ENCODE measurements around the gene DYNC2H1.
"Not testable (repeated sequence)": the region's sequence is repeated elsewhere in the genome, so short reads cannot be mapped to it uniquely, and the experiment has no call there.

Gene DYNC2H1

DNA sequence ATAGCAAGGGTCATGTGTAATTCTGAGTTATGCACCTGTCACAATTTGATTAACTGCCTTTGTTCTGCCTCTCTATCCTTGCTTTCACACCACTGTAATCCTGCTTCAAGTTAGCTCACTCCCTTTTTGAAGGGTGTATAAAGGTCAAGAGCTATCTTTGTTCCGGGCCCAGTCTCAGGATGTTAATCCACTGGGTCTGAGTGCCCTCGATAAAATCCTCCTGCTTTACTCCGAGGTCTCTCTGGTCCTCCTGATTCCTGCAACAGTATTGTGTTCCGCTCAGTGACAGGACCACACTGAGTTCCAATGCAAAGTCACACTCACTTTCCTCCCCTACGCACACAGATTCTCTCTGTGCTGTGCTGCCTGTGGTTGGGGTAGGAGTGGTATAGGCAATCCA is 186.5 kb downstream of the DYNC2H1 start:
- DNase-seq = no peak

DNA sequence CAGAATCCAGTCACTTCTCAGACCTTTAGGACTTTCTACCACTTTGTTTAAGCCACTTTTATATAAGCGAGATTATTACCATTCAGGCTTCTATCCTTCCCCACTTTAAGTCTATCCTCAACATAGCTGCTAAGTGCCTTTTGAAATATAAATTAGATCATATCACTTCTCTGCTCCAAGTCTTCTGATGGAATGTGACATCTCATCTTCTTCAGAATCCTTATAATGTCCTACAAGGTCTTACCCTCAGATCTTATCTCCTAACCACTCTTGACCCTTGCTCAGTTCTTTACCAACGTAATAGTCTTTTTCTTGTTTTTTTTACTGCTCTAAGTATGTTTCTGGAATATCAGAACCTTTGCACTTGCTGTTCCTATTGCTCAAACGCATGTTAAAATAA is 188.7 kb downstream of the DYNC2H1 start:
- no peak for DNase-seq

DNA sequence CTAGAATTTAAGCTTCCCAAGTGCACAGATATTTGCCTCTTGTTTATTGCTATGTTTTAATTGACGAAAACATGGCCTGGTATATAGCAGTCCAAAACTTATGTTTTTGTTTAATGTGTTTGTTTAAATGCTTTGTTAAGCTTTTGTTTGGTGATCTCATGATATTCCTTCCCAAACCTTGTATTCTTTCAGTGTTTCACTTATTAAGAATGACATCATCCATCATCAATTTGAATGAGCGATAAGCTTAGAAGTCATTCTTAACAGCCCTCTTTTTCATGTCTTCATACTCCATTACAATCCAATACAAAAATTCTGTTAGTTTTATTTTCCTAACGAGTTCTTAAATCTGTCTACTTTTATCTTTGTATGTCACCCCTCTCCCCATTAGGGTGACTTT is 206.0 kb downstream of the DYNC2H1 start:
- DNase-seq = no peak

DNA sequence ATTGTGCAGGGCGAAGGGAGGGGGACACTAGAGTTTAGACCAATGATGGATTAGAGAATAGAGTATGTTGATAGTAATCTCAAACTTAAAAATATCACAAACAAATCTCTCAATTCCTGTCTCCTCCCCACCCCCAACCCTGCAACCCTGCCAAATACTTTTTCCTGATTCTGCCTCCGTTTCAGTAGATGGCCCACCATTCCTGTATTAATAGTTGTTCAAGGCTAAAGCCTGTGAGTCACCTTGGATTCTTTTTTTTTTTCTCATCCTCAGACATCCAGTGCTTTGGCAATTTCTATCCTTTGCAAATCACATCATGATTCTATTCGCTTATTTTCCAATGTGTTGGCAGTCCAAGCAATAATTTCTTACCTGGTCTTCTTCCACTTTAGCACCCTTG is 207.9 kb downstream of the DYNC2H1 start:
- DNase-seq = no peak

DNA sequence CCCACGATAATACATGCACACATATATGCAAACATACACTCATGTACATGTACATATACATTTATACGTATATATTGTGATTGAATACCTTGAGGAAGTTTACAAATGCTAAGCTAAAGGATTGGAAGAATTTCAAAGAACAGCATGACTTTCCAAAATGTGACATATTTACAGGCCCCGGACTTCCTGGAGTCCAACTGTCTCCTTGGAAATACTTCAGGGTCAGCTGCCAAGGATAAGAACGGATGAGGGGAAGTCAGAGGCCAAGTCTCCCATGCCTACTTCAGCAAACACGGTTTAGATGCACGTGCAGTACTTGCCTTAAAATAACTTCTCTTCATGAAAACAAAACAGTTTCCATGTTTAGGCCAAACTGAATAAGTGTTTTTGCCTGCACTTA is 213.6 kb downstream of the DYNC2H1 start:
- no peak for DNase-seq

DNA sequence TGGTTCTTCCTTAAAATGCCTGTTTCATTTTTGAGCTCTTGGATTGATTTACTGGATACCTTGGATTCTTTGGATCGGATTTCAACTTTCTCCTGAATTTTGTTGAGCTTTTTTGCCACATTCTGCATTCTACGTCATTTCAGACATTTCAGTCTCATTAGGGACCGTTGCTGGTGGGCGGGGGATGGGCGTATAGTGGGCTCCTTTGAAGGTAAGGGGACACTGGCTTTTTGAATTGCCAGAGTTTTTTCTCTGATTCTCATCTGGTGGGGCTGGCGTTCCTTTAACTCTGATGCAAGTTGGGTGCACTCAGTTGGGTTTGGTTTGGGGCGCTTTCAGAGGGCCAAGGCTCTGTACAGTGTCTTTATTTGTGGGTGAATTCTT is 216.5 kb downstream of the DYNC2H1 start:
- no peak for DNase-seq

DNA sequence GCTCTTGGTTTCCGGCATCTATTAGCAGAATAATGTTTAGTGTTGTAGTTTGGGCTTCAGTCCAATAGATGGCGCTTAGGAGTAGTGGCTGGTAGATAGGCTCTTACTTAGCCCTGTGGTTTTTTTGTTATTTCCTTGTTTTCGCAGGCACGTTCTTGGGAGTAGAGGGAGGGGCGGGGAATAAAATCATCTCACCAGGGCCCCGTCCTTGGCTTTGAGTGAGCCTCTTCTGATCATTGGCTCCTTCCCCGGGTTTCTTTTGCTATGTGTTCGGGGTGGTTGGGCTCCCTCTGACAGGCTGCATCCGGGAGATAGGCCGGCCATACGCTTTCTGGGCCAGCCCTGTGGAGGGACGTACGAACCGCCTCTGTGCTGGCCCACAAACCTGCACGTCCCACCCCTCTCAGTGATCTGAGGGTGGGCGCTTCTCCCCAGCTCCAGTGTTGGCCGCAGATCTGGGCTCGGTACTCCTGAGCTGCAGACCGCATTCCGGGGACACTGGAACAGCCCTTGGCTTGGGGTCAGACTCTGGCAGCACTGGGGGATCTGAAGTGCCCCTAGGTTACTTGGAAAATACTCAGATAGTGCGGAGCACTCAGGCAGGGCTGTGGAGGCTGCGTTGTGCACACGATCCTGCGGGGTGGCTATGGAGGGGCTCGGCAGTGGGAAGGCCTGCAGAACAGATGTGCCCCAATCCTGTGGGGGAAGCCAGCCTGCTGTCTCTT is 217.0 kb downstream of the DYNC2H1 start:
- DNase-seq = no peak

DNA sequence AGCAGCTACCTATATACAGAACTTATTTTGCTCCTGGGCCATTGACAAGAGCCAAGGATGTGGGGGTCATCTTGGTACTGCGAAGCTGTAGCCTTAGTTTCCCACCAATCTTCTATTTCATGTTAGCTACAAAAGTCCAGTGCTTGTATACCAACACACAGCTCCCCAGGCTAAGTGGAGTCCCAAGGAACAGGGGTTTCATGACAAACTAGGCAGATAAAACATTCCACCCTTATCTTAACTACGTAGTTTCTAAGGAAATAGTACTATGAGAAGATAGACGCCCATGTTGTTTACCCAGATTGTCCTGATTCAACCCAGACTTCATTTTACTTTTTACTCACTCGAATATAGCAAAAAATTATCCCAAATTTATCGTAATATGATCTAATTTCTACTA is 218.5 kb downstream of the DYNC2H1 start:
- no peak for DNase-seq

DNA sequence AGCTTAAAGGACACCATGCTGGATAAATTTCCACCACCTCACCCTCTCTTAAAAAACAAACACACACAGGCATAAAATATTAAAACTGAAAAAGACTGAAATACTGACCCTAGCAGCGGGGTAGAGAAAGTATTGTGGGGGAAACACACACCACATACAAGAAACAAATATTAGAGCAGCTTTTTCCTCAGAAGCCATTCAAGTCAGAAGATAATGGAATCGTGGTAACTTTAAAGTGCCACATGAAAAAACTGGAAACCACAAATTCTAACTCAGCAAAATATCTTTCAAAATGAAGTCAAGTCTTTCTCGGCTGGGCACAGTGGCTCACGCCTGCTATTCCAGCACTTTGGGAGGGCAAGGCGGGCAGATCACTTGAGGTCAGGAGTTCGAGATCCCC is 223.2 kb downstream of the DYNC2H1 start:
- DNase-seq = no peak

DNA sequence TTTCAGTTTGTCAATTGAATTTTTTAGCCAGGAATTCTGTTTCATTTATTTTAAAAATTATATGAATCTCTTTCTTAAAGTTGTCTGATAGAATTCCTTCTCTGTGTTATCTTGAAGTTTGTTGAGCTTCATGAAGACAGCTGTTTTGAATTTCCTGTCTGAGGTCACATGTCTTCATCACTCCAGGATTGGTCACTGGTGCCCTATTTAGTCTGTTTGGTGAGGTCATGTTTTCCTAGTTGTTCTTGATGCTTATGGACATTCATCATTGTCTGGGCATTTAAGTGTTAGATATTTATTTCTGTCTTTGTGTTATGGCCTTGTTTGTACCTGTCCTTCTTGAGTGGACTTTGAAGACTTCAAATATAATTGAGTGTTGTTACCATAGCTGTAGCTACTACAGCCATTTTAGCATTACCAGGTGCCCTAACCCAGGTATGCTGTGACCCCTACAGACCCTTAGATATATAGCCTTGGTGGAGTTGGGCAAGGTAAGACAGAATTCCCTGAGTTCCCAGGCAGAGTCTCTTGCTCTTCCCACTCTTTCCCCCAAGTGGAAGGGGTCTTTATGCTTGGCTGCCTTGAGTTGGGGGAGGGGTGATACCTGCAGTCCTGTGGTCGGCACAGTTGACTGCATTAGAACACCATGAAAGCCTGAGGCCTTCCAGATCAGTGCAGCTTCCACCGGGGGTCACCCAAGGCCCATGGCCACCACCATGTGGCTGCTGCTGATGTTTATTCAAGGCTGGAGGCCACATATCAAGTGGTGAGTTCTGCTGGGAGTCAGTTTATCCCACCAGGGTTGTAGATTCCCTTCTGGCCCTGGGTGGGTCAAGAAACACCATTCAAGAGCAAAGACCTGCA is 229.6 kb downstream of the DYNC2H1 start:
- no peak for DNase-seq

DNA sequence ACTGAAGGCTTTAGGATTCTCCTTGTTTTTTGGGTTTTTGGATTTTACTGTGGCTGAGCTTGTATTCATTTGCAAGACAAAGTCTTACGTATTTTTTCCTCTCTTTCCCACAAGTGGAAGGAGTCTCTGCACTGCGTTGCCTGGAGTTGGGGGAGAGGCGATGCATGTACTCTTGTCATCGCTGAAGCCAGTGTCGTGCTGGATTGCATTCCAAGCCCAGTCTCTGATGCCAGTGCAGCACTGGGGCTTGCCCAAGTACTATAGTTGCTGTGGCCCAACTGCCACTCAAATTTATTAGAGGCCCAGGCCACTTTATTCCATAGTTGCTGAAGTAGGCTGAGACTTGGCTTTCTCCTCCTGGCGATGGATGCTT is 230.2 kb downstream of the DYNC2H1 start:
- DNase-seq = no peak

DNA sequence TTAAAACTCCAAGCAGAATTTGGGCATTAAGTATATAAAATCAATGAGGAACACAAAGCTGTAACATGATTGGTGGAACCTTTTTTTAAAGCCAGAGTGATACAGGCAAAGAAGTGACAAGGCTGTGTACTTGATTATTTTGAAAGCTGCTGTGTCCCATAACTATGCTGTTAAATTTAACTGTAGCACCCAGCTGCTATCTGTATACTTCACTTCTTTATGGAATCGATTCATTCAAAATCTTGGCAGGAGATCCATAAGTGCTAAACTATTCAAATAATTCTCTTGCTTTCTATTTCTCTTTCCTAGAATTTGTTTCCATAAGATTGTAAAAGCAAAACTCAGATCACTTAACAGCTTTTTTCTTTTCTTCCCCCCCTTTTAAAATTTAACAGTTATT is 231.7 kb downstream of the DYNC2H1 start:
- DNase-seq = no peak

DNA sequence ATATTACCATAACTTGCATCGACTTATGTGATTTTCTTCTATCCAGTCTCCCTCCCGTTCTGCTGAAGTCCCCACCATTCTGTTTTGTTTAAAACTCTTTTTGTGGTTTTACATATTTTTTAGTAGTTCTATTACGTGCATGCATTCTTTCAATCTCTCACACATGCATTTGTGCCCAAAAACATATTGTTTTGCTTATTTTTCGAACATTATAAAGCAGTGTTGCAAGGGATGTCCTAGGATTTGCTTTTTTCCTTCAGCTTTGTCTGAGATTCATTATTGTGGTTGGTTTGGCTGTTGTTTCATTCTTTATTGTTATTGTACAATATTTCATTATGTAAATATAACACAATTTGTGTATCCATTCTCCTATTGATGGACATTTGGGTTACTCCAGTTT is 235.7 kb downstream of the DYNC2H1 start:
- no peak for DNase-seq

DNA sequence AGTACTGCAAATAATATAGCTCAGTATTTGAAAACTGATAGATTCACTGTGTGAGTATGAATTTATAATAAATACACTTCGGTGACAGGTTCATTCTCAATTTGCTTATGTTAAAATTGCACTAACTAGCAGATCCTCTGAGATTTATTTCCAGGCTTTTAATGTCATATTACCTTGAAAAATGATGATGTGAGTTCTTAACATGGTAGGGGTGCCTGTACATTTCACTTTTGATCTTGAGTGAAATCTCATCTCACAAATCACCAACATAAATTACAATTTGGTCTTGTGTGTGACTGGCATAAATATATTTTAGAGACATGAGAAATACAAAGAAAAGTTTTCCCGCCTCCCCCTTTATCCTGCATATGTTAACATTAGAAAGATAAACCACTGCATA is 240.4 kb downstream of the DYNC2H1 start:
- DNase-seq = no peak

DNA sequence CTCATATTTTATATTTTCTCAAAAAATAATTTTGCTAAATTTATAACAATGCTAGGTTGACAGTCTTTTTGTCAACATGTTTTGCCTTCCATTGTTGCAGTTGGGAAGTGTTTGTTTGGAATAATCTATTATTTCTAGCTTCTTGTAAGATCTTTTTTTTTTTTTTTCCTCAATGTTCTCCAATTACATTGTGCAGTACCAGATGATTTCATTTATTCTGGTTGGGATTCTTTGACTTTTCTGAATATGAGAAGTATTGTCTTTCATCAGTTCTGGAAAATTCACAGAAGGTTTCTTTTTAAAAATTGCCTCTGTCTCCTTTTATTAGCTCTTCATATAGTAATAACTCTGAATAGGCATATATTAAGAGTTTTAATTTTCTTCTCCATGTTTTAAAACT is 245.4 kb downstream of the DYNC2H1 start:
- no peak for DNase-seq

DNA sequence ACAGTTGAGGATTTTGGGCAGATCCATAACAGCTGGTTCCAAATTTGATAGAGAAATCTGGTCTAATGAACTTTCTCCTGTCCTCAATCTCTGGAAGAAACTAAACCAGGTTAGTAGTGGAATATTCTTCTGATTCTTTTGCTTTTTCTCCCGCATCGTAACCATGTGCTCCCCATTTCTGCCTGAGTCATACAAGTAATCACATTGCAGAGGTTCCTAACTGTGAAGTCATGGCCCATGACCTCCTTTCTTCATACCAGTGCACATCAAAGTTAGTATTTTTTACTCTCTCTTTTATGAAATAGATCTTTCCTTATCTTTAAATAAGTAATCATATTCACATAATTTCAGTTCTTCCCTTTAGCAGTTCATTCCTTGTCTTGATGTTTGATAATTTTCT is 249.0 kb downstream of the DYNC2H1 start:
- DNase-seq = no peak

DNA sequence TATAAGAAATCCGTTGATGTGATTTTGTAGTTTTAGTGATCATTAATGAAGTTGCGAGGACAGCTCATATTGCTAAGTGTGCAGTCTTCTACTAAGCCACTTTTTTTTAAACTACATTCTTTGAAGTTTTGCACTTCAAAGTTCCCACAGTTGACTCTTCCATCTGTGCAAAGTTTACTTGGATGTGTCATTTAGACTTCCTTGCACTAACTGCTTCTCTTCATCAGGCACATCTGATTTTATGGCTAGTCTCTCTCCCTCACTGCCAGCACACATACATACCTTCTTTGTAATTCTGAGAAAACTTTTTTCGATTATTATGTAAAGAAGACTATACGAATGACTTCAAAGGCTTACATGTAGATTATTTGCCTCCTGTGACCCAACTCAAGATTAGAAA is 250.0 kb downstream of the DYNC2H1 start:
- DNase-seq = no peak

DNA sequence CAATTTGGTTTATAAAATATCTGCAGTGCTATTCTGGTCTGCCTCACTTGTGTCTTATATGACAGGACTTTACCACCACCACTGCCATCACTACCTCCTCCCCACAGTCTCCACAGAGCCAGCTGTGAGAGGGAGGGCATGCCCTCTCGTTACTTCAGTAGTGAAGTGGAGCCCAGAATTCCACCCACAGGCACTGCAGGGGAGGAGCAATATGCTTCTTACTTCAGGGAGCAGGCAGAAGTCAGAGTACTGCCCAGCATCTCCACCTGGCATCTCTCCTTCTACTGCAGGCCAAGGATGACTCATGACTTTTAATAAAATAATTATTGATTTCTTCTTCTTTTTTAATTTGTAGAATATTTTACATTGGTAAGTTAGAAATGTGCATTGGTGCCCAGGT is 255.5 kb downstream of the DYNC2H1 start:
- DNase-seq = no peak

DNA sequence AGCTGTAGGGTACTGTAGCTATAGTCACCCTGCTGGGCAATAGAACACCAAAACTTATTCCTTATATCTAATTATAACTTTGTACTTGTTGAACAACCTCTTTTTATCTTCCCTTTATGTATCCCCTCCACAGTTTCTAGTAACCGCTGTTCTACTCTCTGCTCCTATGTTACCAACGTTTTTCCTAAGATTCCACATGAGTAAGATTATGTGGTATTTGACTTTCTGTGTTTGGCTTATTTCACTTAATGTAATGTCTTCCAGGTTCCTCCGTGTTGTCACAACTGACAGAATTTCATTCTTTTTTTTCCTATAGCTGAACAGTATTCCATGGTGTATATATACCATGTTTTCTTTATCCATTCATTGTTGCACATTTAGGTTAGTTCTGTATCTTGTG is 258.4 kb downstream of the DYNC2H1 start:
- DNase-seq = no peak

DNA sequence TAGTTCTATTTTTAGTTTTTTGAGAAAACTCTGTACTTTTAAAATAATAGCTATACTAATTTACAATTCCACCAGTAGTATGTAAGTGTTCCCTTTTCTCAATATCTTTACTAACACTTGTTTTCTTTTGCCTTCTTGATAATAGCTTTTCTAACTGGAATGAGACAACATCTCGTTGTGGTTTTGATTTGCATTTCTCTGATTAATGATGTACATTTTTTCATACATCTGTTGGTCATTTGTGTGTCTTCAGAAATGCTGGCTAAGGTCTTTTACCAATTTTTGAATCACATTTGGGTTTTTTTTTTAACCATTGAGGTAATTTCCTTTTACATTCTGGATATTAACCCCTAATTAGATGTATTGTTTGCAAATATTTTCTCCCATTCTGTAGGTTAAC is 258.9 kb downstream of the DYNC2H1 start:
- no peak for DNase-seq

DNA sequence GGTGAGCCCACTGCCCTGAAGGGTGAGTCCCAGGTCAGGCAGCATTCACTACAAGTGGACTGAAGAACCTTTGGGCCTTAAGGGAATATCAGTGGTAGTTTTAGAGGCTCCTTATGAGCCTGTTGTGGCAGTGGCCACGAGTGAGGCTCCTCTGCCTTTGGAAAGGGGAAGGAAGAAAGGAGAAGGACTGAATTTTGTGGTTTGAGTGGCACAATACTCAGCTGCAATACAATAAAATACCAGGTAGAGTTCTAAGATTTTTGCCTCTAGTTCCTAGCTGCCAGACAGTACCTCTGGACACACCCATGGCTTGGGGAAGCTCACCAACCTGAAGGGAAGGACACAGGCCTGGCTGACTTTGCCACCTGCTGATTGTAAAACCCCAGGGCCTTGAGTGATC is 260.9 kb downstream of the DYNC2H1 start:
- no peak for DNase-seq

DNA sequence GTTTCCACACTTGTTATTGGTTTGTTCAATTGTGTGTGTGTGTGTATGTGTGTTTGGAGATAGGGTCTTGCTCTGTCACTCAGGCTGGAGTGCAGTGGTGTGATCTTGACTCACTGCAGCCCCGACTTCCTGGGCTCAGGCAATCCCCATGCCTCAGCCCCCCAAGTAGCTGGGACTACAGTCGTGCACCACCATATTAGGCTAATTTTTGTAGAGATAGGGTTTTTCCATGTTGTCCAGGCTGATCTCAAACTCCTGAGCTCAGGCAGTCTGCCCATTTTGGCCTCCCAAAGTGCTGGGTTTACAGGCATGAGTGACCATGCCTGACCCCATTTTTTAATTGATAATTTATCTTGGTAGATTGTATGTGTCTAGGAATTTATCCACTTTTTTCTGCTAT is 263.7 kb downstream of the DYNC2H1 start:
- DNase-seq = no peak

DNA sequence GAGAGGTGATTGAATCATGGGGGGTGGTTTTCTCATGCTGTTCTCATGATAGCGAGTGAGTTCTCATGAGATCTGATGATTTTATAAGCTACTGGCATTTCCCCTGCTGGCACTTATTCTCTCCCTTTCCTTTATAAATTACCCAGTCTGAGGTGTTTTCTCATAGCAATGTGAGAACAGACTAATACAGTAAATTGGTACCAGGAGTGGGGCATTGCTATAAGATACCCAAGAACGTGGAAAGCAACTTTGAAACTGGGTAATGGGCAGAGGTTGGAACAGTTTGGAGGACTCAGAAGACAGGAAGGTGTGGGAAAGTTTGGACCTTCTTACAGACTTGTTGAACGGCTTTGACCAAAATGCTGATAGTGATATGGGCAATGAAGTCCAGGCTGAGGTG is 265.0 kb downstream of the DYNC2H1 start:
- not testable (repeated sequence) for DNase-seq

DNA sequence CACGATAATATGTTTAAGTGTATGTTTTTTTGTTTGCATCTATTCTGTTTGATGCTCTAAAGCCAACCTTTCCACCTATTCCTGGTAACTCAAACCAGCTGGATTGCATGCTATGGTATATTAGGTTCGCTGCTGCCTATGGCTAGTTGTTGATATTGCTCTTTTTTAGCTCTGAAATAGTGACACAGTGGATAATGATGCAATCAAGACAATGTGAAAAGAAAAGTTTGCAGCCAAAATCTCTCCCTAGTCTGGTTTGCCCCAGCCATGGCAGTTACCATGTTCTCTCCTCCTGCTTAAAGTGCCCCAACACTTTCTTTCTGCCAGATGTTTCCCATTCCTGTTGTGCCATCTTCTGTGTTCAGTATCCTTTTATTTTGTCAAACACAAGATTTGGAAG is 269.7 kb downstream of the DYNC2H1 start:
- DNase-seq = no peak

DNA sequence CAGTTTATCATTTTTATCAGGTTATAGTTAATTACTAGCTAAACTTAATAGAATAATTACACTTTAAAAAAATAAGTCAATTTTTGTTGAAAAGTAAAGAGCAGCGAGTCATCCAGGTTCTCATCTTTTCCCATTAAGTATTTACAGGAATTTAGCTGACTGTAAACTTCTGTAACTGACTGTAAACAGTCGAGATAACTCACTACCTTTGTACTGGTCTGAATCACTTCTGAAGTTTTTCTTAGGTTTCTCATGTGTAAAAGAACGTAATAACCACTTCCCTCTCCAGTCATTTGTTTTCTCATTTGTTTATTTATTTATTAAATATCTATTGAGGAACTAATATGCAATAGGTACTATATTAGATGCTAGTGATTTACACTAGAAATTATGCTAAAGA is 270.8 kb downstream of the DYNC2H1 start:
- no peak for DNase-seq

All from NCI-H2171 (cell line).